Sigmoid colon (tissue), 4 donors: Measurements from ENCODE around the gene PMS1.

Experiments used
- CTCF ChIP-seq, 4 experiments: fragments of 450-650 bp in 3 of 4; fragments of 200-600 bp in 1 of 4; IDR thresholded peaks; one replicate each; pipeline ENCODE4 v1.5.1; 2016 to 2019; ENCODE audit warnings: antibody characterized with exemption in 4 of 4, mild to moderate bottlenecking in 3 of 4, moderate library complexity in 2 of 4
- EP300 ChIP-seq, 4 donors: sonication (generic); formaldehyde crosslinking; IDR thresholded peaks; one replicate each; pipeline ENCODE4 v1.6.1; 2017; ENCODE audit warnings: antibody characterized with exemption in 4 of 4
- POLR2A ChIP-seq, 2 donors: fragments of 450-650 bp; IDR thresholded peaks; one replicate each; pipeline ENCODE4 v1.6.1; 2016; ENCODE audit warnings: antibody characterized with exemption in 2 of 2, mild to moderate bottlenecking in 2 of 2, moderate library complexity in 2 of 2
- POLR2AphosphoS5 ChIP-seq, 4 donors: sonication (generic); formaldehyde crosslinking; IDR thresholded peaks; one replicate each; pipeline ENCODE4 v1.6.1; 2017; ENCODE audit warnings: antibody characterized with exemption in 4 of 4

- TF ChIP-seq POLR2AphosphoS5 (IDR thresholded peaks at IDR 0.05) (no peak), CTCF (IDR thresholded peaks at IDR 0.05) (no peak), EP300 (IDR thresholded peaks at IDR 0.05) (no peak), POLR2A (IDR thresholded peaks at IDR 0.05) (no peak)
Measured at GRCh38 chr2:189841019-189841418, 56.8 kb downstream of the PMS1 start.
